GM21786 (cell line): ENCODE results near the gene TCEA3.

ENCODE experiments used
- ATAC-seq: cut with Tn5 transposase; IDR thresholded peaks from one replicate; pipeline ENCODE4 v1.9.1; 2021; ENCODE audit not compliant: unreplicated experiment

TCEA3 gene

DNA sequence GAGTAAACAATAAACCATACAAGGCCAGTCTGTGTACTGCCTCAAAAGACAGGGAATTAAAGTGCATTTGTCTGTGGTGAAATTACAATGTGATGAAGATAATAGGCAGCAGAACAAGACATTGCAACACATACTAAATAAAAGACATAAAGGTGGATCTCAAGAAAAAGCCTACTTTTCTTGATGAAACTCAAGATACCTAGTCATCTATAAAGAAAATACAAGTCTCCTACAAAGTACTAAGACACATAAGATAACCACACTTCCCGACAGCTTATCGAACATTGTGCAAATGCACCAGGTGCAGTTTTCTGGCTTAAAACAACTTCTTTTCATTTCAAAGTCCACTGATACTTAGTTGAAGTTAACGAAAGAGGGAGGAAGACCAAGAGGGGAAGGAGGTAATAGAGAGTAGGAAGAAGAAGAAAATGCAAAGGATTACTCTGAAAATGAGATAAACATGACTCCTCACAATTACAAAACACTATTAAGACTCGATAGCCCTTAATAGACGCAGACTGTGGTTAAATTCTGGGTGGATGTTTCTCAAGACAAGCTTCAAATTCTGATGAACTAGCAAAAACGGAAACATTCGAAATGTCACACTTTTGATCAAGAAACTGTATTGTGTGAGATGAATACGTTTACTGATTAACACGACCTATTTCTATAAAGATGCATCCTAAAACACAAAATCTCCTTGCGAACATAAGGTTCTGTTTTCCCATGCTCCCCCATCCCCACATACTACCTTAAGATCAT lies 82.4 kb downstream of the TCEA3 start:
- no peak for ATAC-seq

DNA sequence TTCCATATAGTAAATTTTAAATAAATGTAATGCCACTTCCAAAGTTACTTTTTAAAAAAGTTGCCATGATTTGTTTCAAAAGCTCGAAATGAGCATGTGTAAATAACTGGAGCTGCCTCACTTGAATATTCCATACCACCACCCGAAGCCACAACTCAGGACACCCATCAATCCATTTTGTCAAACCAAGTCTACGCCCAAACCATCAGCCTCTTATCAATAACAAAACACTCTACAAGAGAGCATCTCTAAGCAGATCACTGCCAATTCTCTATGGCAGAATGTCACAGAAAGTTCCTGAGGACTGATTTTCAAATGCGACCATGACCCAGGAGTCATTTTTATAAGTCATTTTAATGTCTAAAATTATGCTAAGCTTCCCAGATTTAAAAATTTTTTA lies 84.9 kb downstream of the TCEA3 start:
- no peak for ATAC-seq

- ATAC-seq = no peak
Measured at GRCh38 chr1:23337869-23338268, 86.7 kb downstream of the TCEA3 start.

GRCh38 chr1:23331713-23332112 lies 92.8 kb downstream of the TCEA3 start:
- ATAC-seq = no peak
